HEK293 (cell line): ENCODE results near the gene C20orf204.

Experiments used
- BCL6B ChIP-seq: fragments of 450-650 bp; formaldehyde crosslinking; IDR thresholded peaks from 2 replicates; pipeline ENCODE4 v1.5.1; 2017; ENCODE audit warnings: missing biosample characterization, missing genetic modification characterization
- CTCF ChIP-seq: fragments of 450-650 bp; formaldehyde crosslinking; IDR thresholded peaks from 2 replicates; pipeline ENCODE4 v1.5.1; 2016; ENCODE audit warnings: missing biosample characterization, missing genetic modification characterization
- GLI2 ChIP-seq: fragments of 450-650 bp; formaldehyde crosslinking; IDR thresholded peaks from 2 replicates; pipeline ENCODE4; 2017; ENCODE audit warnings: missing biosample characterization, missing genetic modification characterization, low read depth, borderline replicate concordance
- OSR2 ChIP-seq: fragments of 450-650 bp; formaldehyde crosslinking; IDR thresholded peaks from 2 replicates; pipeline ENCODE4 v1.5.1; 2016; ENCODE audit warnings: missing biosample characterization, missing genetic modification characterization
- TRIM28 ChIP-seq: IDR thresholded peaks from 2 replicates; pipeline ENCODE4 v1.6.1; 2011; ENCODE audit warnings: low read length, control low read depth, borderline replicate concordance
- ZNF140 ChIP-seq: fragments of 450-650 bp; formaldehyde crosslinking; IDR thresholded peaks from 2 replicates; pipeline ENCODE4 v1.5.1; 2016; ENCODE audit warnings: missing biosample characterization, missing genetic modification characterization
- ZNF214 ChIP-seq: fragments of 450-650 bp; formaldehyde crosslinking; IDR thresholded peaks from 2 replicates; pipeline ENCODE4 v1.5.1; 2017; ENCODE audit warnings: missing biosample characterization, mild to moderate bottlenecking, missing genetic modification characterization, borderline replicate concordance
- ZNF561 ChIP-seq: fragments of 450-650 bp; IDR thresholded peaks from 2 replicates; pipeline ENCODE4 v1.5.1; 2018; ENCODE audit warnings: missing biosample characterization, missing genetic modification characterization, borderline replicate concordance

- TF ChIP-seq GLI2 (tag by site-specific recombination) (no peak), CTCF (tag by site-specific recombination) (no peak), OSR2 (tag by site-specific recombination) (peak; percentile 76), BCL6B (tag by site-specific recombination) (no peak), ZNF214 (no peak), ZNF140 (tag by site-specific recombination) (no peak), TRIM28 (no peak), ZNF561 (no peak)
Measured at GRCh38 chr20:64055893-64056638, 20.1 kb downstream of the C20orf204 start.
